HUES48 (cell line): ENCODE measurements around the gene CCDC60.

Experiments
- H3K27ac ChIP-seq: one replicate; pipeline ENCODE4 v1.7.0; 2013; ENCODE audit warnings: low read depth, low read length, inconsistent platforms
- H3K27me3 ChIP-seq: 2 replicates; pipeline ENCODE4 v1.6.1; 2013; ENCODE audit warnings: mild to moderate bottlenecking, low read length; ENCODE audit not compliant: control insufficient read depth, insufficient read depth
- H3K36me3 ChIP-seq: 2 replicates; pipeline ENCODE4 v1.6.1; 2013; ENCODE audit warnings: low read length; ENCODE audit not compliant: control insufficient read depth, insufficient read depth
- H3K4me1 ChIP-seq: 2 replicates; pipeline ENCODE4 v1.6.1; 2013; ENCODE audit warnings: mild to moderate bottlenecking, low read length; ENCODE audit not compliant: control insufficient read depth, insufficient read depth
- H3K4me3 ChIP-seq: 2 replicates; pipeline ENCODE4 v1.5.1; 2013; ENCODE audit warnings: mild to moderate bottlenecking, low read depth, low read length
- H3K9ac ChIP-seq: 2 replicates; pipeline ENCODE4 v1.6.1; 2013; ENCODE audit warnings: mild to moderate bottlenecking, low read depth, low read length, moderate library complexity
- H3K9me3 ChIP-seq: 2 replicates; pipeline ENCODE4 v1.6.1; 2013; ENCODE audit warnings: low read length; ENCODE audit not compliant: control insufficient read depth, insufficient read depth

Gene CCDC60, protein sequence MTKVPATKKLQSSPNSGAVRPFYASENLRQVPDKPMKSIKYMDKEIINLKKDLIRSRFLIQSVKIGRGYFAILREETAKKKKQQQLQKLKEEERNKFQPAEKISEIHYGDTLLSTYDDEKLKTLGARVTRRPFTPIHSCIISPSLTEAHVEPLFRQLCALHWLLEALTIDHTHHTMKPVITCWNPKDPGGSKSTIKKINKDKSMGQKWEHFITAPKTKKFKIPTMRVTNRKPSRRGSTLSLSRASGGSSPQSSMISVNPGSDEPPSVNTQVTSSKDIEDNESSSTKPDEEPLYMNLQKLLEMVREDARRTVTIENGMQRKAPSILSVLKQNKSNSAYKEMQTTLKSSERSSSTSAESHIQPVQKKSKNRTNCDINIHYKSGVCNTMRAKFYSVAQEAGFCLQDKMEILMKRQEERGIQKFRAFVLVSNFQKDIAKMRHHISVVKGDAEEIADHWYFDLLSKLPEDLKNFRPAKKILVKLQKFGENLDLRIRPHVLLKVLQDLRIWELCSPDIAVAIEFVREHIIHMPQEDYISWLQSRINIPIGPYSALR

DNA sequence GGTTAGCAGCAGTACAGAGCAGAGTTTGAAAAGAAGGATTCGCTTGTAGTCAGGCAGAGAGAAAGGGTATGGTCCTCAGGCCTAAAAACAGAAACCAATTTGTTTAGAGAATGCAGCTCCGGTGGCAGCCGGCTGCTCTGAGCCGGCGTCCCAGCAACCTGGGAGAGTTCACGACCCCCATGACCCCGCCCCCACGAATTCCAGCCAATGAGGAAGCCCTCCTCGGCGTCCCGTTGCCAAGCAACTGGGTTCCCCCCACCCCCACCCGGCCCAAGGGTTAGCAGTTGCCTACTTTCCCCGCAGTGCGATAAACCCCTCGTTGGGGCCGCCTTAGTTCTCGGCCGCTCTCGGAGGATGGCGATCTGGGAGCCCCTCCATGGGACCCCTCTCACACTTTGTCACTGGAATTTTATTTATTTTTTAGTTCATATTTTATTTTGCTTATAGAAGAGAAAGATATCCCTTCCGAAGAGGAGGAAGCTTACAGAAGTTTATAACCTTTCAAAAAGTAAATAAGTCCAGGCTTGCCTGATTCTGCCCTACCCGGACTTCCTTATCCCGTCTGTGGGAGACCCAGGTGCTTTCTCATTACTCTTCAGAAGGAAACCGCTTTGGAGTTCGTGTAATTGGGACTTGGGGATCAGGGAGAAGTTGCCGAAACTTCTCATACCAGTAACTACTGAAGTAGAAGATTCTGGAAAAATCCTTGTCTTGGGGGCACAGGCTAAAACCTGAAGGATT lies at the start of gene CCDC60:
TSS of gene CCDC60 (plus strand) at position 300 of the 741 bp plus-strand sequence. CDS start 448 bp downstream, outside the sequence.
- Histone ChIP-seq H3K27me3 (peaks cover 74% of the 10 kb centered on the region), H3K27ac (no peak within 1 kb of the TSS), H3K36me3 (no peaks in the 10 kb centered on the region), H3K9me3 (no peaks in the 10 kb centered on the region), H3K4me1 (peaks cover 12% of the 10 kb centered on the region; the same call in 1 of the 2 replicates), H3K4me3 (peak within 1 kb of the TSS; percentile 31; the same call in 1 of the 2 replicates), H3K9ac (no peak within 1 kb of the TSS)

DNA sequence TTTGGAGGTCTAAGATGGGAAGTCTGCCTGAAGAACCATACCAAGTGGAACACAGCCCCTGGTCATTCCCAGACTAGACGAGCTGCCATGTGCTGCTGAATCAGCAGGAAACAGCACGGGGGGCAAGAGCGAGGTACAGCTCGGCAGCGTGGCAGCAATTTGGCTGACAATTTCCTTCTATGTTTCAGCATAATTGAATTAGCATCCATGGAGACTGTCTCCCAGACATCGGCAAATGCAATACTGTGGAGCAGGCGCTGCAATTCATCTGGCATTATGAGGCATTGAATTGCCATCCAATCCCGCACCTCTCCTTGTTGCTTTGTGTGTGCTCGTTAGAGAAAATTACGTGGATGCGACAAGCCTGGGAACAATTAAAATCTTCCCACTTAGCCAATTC lies 46.0 kb upstream of the CCDC60 start:
- H3K27ac ChIP-seq = no peak overlapping the region
- H3K27me3 ChIP-seq = no peaks in the 10 kb centered on the region
- no peaks in the 10 kb centered on the region for H3K4me1 ChIP-seq
- H3K4me3 ChIP-seq = no peak overlapping the region
- no peaks in the 10 kb centered on the region for H3K36me3 ChIP-seq
- H3K9ac ChIP-seq = no peak overlapping the region
- H3K9me3 ChIP-seq = no peaks in the 10 kb centered on the region

DNA sequence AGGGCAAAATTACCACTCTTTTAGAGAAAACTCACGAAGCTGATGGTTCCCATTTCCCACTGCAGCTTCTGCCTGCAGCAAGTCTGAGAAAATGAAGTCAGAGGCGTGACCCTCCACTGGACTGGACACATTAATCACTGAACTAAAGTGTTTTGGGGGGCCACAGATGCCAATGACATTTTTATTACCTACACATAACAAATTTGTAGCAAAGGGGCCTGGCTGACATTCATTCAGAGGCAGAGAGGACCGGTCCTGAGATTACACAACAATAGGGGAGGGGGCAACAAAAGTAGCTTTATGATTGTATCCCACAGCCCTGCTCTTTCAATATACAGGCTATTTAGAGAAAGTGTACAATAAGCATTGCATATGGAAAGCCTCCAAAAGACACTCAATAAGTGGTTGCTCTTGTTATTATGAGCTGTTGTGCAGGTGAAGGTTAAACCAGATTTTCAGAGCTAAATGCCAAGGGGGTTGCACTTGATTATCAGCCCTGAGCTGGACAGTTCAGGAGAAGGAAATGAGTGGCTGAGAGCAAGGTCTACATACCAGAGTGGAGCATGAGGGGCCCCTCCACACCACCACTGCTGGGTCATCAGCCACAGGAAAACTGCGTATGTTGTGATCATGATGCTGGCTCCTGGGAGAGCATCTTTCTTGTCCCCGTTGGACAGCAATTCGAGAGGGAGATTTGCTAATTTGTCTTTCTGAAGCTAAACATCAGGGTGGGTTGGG lies 41.5 kb upstream of the CCDC60 start:
- Histone ChIP-seq H3K9me3 (no peaks in the 10 kb centered on the region), H3K27me3 (no peaks in the 10 kb centered on the region), H3K36me3 (no peaks in the 10 kb centered on the region)

DNA sequence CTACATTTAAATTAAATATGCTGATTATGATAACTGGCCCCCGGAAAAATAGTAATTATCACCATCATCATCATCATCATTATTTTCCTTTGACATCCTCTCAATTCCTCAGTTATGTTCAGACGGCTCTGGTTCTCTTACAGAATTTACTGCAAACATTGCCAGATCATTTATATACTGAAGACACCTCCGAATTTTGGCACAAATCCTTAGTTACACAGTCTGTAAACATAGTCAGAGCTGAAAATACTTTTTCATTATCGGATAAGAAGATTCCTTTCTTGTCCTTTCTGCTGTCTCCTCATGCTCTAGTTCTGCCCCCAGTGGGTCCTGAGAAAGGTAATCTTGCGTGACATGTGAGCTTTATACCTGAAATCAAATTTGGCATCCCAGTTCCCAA lies 40.3 kb upstream of the CCDC60 start:
- no peak overlapping the region for H3K9ac ChIP-seq
- H3K27me3 ChIP-seq = no peaks in the 10 kb centered on the region
- no peaks in the 10 kb centered on the region for H3K4me1 ChIP-seq
- no peak overlapping the region for H3K27ac ChIP-seq
- no peaks in the 10 kb centered on the region for H3K9me3 ChIP-seq
- no peak overlapping the region for H3K4me3 ChIP-seq
- H3K36me3 ChIP-seq = no peaks in the 10 kb centered on the region

More for the DNA sequence above, 41.5 kb upstream of the CCDC60 start:
- Histone ChIP-seq H3K27ac (no peak overlapping the region), H3K9ac (no peak overlapping the region), H3K4me1 (no peaks in the 10 kb centered on the region), H3K4me3 (no peak overlapping the region)

DNA sequence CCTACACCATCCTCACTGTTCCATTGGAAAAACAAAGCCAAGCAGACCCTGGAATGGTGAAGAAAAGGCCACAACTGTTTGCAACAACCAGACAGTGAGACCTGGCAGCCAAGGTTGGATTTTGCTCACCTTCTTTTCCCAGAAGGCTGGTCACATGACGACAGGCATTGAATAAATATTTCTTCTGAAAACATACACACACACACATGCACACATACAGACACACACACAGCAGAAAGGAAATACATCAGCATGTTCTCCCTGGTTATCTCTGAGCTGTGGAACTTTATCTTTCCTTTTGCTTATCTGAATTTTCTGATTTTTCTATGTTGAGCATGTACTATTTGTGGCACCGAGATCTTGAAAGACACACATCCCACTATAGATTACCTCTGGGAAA lies 38.0 kb upstream of the CCDC60 start:
- Histone ChIP-seq H3K4me1 (no peaks in the 10 kb centered on the region), H3K27ac (no peak overlapping the region), H3K9me3 (no peaks in the 10 kb centered on the region), H3K36me3 (no peaks in the 10 kb centered on the region), H3K27me3 (no peaks in the 10 kb centered on the region), H3K4me3 (no peak overlapping the region), H3K9ac (no peak overlapping the region)

DNA sequence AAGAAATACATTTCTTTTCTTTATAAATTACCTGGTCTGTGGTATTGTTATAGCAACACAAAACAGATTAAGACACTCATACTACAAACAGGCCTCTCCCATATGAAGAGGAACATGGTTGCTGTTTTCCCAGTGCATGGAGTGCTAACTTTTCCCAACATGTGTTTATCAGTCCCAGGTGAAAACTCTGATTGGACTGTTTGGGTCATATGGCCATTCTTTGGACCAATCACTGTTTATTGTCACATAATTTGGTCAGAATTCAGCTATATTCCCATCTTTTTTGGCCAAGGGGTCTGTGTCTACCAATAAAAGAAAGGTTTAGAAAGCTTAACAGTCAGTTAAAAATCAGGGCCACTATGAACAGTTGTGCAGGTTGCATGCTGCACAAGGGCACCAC lies 35.4 kb upstream of the CCDC60 start:
- Histone ChIP-seq H3K4me1 (peaks cover 4% of the 10 kb centered on the region; the same call in 1 of the 2 replicates), H3K27ac (no peak overlapping the region), H3K4me3 (no peak overlapping the region), H3K27me3 (no peaks in the 10 kb centered on the region), H3K9me3 (no peaks in the 10 kb centered on the region), H3K9ac (no peak overlapping the region), H3K36me3 (no peaks in the 10 kb centered on the region)

DNA sequence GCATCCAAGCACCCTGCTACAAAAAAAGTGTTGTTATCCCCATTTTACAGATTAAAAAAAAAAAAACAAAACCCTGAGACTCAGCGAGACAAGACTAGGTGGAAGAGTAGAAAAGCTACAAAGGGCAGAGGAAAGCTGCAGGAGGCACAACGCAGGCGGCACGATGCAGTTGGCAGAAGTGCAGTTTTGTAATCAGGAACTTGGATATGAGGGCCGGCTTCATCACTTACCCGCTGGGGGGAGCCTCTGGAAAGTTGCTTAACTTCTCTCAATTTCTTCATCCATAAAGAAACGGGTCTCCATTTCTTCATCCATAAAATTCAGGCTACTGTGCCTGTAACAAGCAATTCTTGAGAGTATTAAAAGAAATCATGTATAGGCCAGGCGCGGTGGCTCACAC lies 33.1 kb upstream of the CCDC60 start:
- Histone ChIP-seq H3K4me1 (peaks cover 4% of the 10 kb centered on the region; the same call in 1 of the 2 replicates), H3K9me3 (no peaks in the 10 kb centered on the region), H3K27me3 (no peaks in the 10 kb centered on the region), H3K36me3 (no peaks in the 10 kb centered on the region), H3K27ac (no peak overlapping the region), H3K4me3 (no peak overlapping the region), H3K9ac (no peak overlapping the region)

DNA sequence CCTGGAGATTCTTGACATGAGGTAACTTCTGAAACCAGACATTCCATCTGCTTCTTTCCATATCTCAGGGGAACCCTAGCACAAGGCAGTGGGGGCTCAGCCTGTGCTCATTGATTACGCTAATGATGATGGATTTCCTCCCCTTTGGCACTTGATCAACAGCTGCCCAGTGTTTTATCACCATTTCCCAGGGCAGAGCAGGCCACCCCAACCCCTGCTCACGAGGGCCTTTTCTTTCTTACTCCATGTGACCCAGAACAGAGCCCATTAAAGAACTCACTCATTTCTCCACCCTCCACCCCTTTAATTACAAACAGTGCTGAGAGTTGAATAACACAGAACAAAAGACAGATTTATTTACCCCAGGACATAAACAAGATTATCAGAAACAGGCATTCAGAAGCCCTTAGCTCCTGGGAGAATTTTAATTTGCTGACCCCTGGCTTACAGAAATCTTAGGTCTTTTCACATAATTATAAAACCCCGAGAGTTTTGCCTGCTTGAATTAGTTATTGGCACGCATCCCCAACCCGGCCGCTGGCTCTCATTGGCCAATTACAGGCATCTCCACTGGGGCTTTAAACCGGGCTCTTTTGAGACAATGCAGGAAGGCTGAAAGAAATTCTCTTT lies 32.0 kb upstream of the CCDC60 start:
- H3K27ac ChIP-seq = no peak overlapping the region
- no peaks in the 10 kb centered on the region for H3K9me3 ChIP-seq
- no peaks in the 10 kb centered on the region for H3K27me3 ChIP-seq
- H3K4me1 ChIP-seq = peaks cover 4% of the 10 kb centered on the region; the same call in 1 of the 2 replicates
- H3K9ac ChIP-seq = no peak overlapping the region
- no peak overlapping the region for H3K4me3 ChIP-seq
- H3K36me3 ChIP-seq = no peaks in the 10 kb centered on the region

DNA sequence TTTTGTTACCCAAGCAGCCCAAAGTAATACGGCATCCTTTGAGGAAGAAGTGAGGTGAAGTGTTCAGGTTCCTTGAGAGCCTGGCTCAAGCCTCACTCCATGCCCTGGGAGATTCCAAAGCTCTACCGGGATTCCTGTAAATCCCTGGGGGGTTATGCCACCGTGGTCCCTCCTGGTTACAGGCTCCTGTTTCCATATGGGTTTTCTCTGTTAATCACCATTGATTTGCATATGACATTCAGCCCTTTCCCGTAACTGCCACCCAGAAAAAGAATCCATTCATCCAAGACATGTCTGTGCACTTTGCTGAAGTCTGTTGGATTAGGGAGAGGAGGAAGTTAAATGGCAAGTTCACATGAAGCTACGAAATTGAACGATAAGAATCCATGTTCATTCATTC lies 27.9 kb upstream of the CCDC60 start:
- no peaks in the 10 kb centered on the region for H3K9me3 ChIP-seq
- H3K27me3 ChIP-seq = no peaks in the 10 kb centered on the region
- H3K9ac ChIP-seq = no peak overlapping the region
- H3K4me3 ChIP-seq = no peak overlapping the region
- H3K4me1 ChIP-seq = peaks cover 12% of the 10 kb centered on the region; the same call in 1 of the 2 replicates
- no peak overlapping the region for H3K27ac ChIP-seq
- H3K36me3 ChIP-seq = no peaks in the 10 kb centered on the region

DNA sequence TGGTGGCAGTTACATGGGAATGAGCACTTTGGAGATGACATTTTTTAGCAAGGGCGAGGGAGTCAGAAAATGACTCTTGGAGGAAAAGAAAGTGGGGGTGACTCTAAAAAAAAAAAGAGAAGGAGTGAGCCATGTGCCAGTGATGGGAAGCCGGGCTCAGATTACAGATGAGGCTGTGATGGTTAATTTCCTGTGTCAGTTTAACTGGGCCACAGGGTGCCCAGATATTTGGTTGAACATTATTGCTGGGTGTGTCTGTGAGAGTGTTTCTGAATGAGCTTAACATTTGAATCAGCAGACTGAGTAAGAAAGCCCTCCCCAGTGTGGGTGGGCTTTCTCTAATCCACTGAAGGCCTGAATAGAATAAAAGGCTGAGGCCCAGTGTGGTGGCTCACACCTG lies 26.8 kb upstream of the CCDC60 start:
- Histone ChIP-seq H3K9ac (no peak overlapping the region), H3K9me3 (no peaks in the 10 kb centered on the region), H3K4me1 (peaks cover 12% of the 10 kb centered on the region; the same call in 1 of the 2 replicates), H3K27me3 (no peaks in the 10 kb centered on the region), H3K36me3 (no peaks in the 10 kb centered on the region), H3K4me3 (no peak overlapping the region), H3K27ac (no peak overlapping the region)
